Ascending aorta (tissue), 2 donors: ENCODE results near the gene BHLHA15. TPM values are rescaled to one million over a fixed set of nuclear protein-coding genes. Genes with fewer than 3 reads are reported as not detected.

ENCODE experiments used
- DNase-seq, 2 donors: peaks; one replicate each; pipeline ENCODE4 v3.0.0-alpha.2; 2019; ENCODE audit warnings: low spot score in 2 of 2
- H3K27ac ChIP-seq, 2 donors: fragments of 200-600 bp; sonication (generic); one replicate each; pipeline ENCODE4 v1.5.1; 2016 to 2017; ENCODE audit warnings: mild to moderate bottlenecking in 1 of 2
- H3K27me3 ChIP-seq: fragments of 200-600 bp; sonication (generic); one replicate; pipeline ENCODE4 v1.5.1; 2017
- H3K36me3 ChIP-seq, 2 donors: fragments of 200-600 bp; sonication (generic); one replicate each; pipeline ENCODE4 v1.5.1; 2016
- H3K4me1 ChIP-seq, 2 donors: fragments of 200-600 bp; sonication (generic); one replicate each; pipeline ENCODE4 v1.5.1; 2016 to 2017; ENCODE audit warnings: mild to moderate bottlenecking in 1 of 2
- H3K4me3 ChIP-seq, 2 donors: fragments of 200-600 bp; sonication (generic); one replicate each; pipeline ENCODE4 v1.5.1; 2016 to 2017; ENCODE audit warnings: mild to moderate bottlenecking in 1 of 2
- H3K9me3 ChIP-seq, 2 donors: fragments of 200-600 bp; sonication (generic); one replicate each; pipeline ENCODE4 v1.5.1; 2016
- CTCF ChIP-seq, 3 experiments: fragments of 200-600 bp in 2 of 3; fragments of 450-650 bp in 1 of 3; sonication (generic) in 2 of 3; IDR thresholded peaks; one replicate each; pipeline ENCODE4 v1.5.1; 2016 to 2019; ENCODE audit warnings: antibody characterized with exemption in 3 of 3, mild to moderate bottlenecking in 1 of 3, moderate library complexity in 1 of 3
- intact Hi-C: fragments of 100-400 bp; cut with DNase I; formaldehyde crosslinking; loops from one replicate; pipeline ENCODE4 v1.15.1; 2023
- total RNA-seq: library from RNA; depleted of rRNA; stranded (reverse); fragments of >200 nt; gene quantifications from one replicate; pipeline ENCODE4 v1.1.0, GENCODE V29; 2016

The BHLHA15 gene
- total RNA-seq: not detected

- H3K9me3 ChIP-seq: no peaks in the 10 kb centered on the region
- no peaks in the 10 kb centered on the region for H3K27me3 ChIP-seq
- H3K4me3 ChIP-seq: peak within 1 kb of the TSS; percentile 53 to 60
- DNase-seq: peak in 1 of 2 donors; percentile 68
- H3K36me3 ChIP-seq: peaks cover 9 to 20% of the 10 kb centered on the region in 2 donors
- H3K4me1 ChIP-seq: no peaks in the 10 kb centered on the region
- no peak for TF ChIP-seq CTCF (IDR thresholded peaks at IDR 0.05)
- intact Hi-C loops: no loop called here
- H3K27ac ChIP-seq: no peak within 1 kb of the TSS
Measured at GRCh38 chr7:98211221-98211675, at the start of gene BHLHA15. TSS of gene BHLHA15 (plus strand) at chr7:98211439. CDS start at chr7:98212310, 871 bp downstream.

DNA sequence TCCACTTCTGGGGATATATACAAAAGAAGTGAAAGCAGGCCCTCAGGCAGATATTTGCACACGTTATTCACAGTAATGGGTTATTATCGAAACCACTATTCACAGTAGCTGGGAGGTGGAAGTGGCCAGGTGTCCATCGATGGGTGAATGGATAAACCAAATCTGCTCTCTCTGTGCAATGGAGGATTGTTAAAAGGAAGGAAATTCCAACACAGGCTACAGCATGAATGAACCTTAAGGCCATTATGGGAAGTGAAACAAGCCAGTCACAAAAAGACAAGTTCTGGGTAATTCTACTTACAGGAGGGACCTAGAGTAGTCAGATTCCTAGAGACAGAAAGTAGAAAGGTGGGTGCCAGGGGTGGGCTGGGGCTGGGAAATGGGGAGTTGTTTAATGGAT lies 48.5 kb upstream of the BHLHA15 start:
- Histone ChIP-seq H3K27me3 (no peaks in the 10 kb centered on the region), H3K4me3 (no peak overlapping the region), H3K36me3 (peaks cover 4% of the 10 kb centered on the region in 2 donors), H3K4me1 (no peaks in the 10 kb centered on the region), H3K9me3 (no peaks in the 10 kb centered on the region), H3K27ac (no peak overlapping the region)
- DNase-seq: no peak
- intact Hi-C loops: loop anchor here (10.0 kb wide), 1 partner anchor 298 kb away; no protein-coding TSS in a partner anchor
- TF ChIP-seq CTCF (IDR thresholded peaks at IDR 0.05): no peak

DNA sequence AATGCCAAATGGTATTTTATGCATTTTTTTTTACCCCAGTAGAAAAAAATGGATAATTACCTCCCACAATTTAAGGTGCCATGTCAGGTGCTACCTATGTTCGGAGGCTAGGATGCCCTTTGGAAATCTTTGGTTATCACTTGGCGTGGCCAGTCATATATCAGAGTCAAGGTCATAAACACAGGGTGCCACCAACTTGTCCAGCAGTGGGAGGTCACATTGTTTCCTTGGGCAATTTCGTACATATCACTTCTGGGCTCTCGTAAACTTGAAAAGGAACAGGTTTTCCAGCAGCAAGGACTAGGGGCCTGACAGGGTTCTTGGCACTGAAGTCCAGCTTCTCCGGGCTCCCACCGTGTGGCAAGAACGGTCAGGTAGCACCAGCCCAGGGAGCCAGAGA lies 48.0 kb upstream of the BHLHA15 start:
- no peak for TF ChIP-seq CTCF (IDR thresholded peaks at IDR 0.05)
- H3K36me3 ChIP-seq: peaks cover 4% of the 10 kb centered on the region in 2 donors
- no peaks in the 10 kb centered on the region for H3K9me3 ChIP-seq
- intact Hi-C loops: loop anchor here (10.0 kb wide), 1 partner anchor 298 kb away; no protein-coding TSS in a partner anchor
- H3K4me1 ChIP-seq: no peaks in the 10 kb centered on the region
- H3K27ac ChIP-seq: no peak overlapping the region
- no peak for DNase-seq
- no peak overlapping the region for H3K4me3 ChIP-seq
- no peaks in the 10 kb centered on the region for H3K27me3 ChIP-seq

- H3K9me3 ChIP-seq: no peaks in the 10 kb centered on the region
- no peak overlapping the region for H3K4me3 ChIP-seq
- peaks cover 4% of the 10 kb centered on the region in 2 donors for H3K36me3 ChIP-seq
- H3K27ac ChIP-seq: no peak overlapping the region
- H3K4me1 ChIP-seq: no peaks in the 10 kb centered on the region
- TF ChIP-seq CTCF (IDR thresholded peaks at IDR 0.05): no peak
- DNase-seq: no peak
- no peaks in the 10 kb centered on the region for H3K27me3 ChIP-seq
- intact Hi-C loops: loop anchor here (10.0 kb wide), 1 partner anchor 299 kb away; no protein-coding TSS in a partner anchor
Measured at GRCh38 chr7:98163704-98164494, 47.3 kb upstream of the BHLHA15 start.

- no peak for DNase-seq
- intact Hi-C loops: loop anchor here (5.0 to 10.0 kb wide), 2 partner anchors 144 to 301 kb away; no protein-coding TSS in a partner anchor
- Histone ChIP-seq H3K27ac (no peak overlapping the region), H3K4me1 (no peaks in the 10 kb centered on the region), H3K36me3 (no peaks in the 10 kb centered on the region), H3K4me3 (no peak overlapping the region), H3K9me3 (no peaks in the 10 kb centered on the region), H3K27me3 (no peaks in the 10 kb centered on the region)
- peak; percentile 19 to 52 (median 36) for TF ChIP-seq CTCF (IDR thresholded peaks at IDR 0.05)
Measured at GRCh38 chr7:98165827-98166667, 45.2 kb upstream of the BHLHA15 start.
